ENCODE data around the gene UNC13C.

GRCh38 chr15:54088837-54089236, 110.6 kb downstream of the UNC13C start:
- TF ChIP-seq EZH2 (IDR thresholded peaks at IDR 0.05; ENCODE audit: borderline replicate concordance, low read length) (no peak), CTCF (conservative IDR thresholded peaks at IDR 0.05 in 1 of 2, IDR thresholded peaks at IDR 0.05 in 1 of 2; ENCODE audit: extremely low read depth in 1 of 2, insufficient read depth in 1 of 2, low read depth in 1 of 2, low read length in 2 of 2) (no peak)
